ENCODE data around the gene ZNF669. TPM values are rescaled to one million over a fixed set of nuclear protein-coding genes. Genes with fewer than 3 reads are reported as not detected.
"Not testable (repeated sequence)": the region's sequence is repeated elsewhere in the genome, so short reads cannot be mapped to it uniquely, and the experiment has no call there.

Gene ZNF669
- total and polyA plus RNA-seq, 8 donors, result 6.9 to 12.3 (median 10.4) TPM

DNA sequence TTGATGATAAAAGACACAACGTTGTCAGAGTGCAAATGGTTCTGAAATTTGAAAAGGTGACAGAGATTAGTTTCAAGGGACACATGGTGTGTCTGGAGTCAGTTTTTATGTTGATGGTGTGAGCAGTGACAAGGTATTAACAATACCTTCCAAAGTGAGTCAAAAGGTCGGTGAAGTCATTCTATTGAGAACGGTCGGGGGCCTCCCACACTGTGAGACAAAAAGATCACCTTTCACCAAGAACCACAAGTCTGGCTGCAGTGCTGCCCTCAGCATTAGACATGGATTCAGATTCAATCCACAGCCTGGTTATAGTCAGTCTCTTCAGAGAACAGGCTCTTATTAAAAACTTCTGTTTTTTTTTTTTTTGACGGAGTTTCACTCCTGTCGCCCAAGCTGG is 41.1 kb upstream of the ZNF669 start:
- ATAC-seq, result no peak
- intact Hi-C loops (cut with DNase I), result no loop called here
- no peaks in the 10 kb centered on the region for H3K4me1 ChIP-seq
- no peak for DNase-seq
- no peak overlapping the region for H3K27ac ChIP-seq
- peaks cover 9 to 100% of the 10 kb centered on the region in 2 donors for H3K9me3 ChIP-seq
- peaks cover 0 to 63% of the 10 kb centered on the region in 2 donors for H3K36me3 ChIP-seq
- TF ChIP-seq, protein P1, sequence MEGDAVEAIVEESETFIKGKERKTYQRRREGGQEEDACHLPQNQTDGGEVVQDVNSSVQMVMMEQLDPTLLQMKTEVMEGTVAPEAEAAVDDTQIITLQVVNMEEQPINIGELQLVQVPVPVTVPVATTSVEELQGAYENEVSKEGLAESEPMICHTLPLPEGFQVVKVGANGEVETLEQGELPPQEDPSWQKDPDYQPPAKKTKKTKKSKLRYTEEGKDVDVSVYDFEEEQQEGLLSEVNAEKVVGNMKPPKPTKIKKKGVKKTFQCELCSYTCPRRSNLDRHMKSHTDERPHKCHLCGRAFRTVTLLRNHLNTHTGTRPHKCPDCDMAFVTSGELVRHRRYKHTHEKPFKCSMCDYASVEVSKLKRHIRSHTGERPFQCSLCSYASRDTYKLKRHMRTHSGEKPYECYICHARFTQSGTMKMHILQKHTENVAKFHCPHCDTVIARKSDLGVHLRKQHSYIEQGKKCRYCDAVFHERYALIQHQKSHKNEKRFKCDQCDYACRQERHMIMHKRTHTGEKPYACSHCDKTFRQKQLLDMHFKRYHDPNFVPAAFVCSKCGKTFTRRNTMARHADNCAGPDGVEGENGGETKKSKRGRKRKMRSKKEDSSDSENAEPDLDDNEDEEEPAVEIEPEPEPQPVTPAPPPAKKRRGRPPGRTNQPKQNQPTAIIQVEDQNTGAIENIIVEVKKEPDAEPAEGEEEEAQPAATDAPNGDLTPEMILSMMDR (IDR thresholded peaks at IDR 0.05), result no peak
- no peak overlapping the region for H3K4me3 ChIP-seq
- H3K27me3 ChIP-seq, result no peaks in the 10 kb centered on the region

DNA sequence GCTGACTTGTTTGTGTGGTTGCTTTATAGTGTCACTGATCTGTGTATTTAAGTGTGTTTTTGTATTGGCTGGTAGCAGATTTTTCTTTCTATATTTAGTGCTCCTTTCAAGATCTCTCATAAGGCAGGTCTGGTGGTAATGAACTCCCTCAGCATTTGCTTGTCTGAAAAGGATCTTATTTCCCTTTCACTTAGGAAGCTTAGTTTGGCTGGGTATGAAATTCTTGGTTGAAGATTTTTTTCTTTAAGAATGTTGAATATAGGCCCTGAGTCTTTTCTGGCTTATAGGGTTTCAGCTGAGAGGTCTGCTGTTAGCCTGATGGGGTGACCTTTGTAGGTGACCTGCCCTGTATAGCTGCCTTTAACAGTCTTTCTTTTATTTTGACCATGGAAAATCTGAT is 35.4 kb upstream of the ZNF669 start:
- ATAC-seq; H3K4me1 ChIP-seq; DNase-seq; intact Hi-C loops (cut with DNase I); H3K4me3 ChIP-seq; H3K27me3 ChIP-seq; H3K27ac ChIP-seq: not testable (repeated sequence)
- peaks cover 0 to 100% of the 10 kb centered on the region in 2 donors for H3K9me3 ChIP-seq
- H3K36me3 ChIP-seq, result peaks cover 0 to 23% of the 10 kb centered on the region in 2 donors

DNA sequence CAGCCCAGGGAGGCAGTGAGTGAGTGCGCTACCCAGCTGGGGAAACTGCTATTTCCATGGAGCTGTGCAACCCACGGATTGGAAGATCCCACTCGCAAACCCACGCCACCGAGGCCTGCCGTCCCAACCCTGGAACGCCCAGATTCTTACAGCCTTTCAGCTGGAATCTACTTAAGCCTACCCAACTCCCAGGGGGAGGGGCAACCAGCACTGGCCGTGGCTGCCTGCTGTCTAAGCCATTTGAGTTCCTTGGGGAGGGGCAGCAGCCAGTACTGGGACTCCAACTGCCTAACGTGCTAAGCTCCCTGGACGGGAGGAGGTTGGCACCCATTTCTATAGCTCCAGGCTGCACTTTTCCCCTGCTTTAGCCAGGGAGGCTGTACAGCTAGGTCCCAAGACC is 27.1 kb upstream of the ZNF669 start:
- no peaks in the 10 kb centered on the region for H3K27me3 ChIP-seq
- TF ChIP-seq, protein P1 (IDR thresholded peaks at IDR 0.05), result no peak
- no peak overlapping the region for H3K27ac ChIP-seq
- peak in 1 of 4 donors; percentile 50 for DNase-seq
- intact Hi-C loops (cut with DNase I), result no loop called here
- H3K9me3 ChIP-seq, result peaks cover 0 to 63% of the 10 kb centered on the region in 2 donors
- H3K4me3 ChIP-seq, result no peak overlapping the region
- no peak for ATAC-seq
- H3K36me3 ChIP-seq, result peaks cover 0 to 27% of the 10 kb centered on the region in 2 donors
- peaks cover 0 to 3% of the 10 kb centered on the region in 2 donors for H3K4me1 ChIP-seq

DNA sequence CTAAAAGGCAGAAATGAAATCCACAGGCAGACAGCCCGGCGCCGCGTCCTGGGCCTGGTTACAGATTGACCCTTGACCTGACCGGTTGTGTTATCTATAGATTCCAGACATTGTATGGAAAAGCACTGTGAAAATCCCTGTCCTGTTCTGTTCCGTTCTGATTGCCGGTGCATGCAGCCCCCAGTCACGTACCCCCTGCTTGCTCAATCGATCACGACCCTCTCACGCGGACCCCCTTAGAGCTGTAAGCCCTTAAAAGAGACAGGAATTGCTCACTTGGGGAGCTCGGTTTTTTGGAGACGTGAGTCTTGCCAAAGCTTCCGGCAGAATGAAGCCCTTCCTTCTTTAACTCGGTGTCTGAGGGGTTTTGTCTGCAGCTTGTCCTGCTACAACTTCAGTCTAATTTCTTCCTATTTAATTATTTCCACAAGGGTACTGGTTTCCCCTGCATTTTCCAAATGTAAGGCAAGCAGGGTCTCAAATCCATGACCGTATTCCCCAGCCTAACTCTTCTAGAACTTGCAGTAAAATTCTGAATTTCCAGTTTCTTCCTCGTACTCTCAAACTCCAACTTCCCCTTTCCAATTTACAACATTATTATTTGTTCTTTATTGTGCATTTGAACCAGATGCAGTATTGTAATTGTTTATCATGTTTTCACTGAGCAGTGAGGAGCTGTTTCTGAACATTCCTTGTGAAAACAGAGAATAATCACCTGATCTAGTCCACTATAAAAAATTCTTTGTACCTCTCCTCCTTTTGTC is 23.5 kb upstream of the ZNF669 start:
- Histone ChIP-seq H3K4me3 (peak overlapping the region in 1 of 2 donors; percentile 24), H3K9me3 (peaks cover 0 to 33% of the 10 kb centered on the region in 2 donors), H3K36me3 (peaks cover 0 to 26% of the 10 kb centered on the region in 2 donors), H3K27ac (peak overlapping the region; percentile 39 to 50)
- intact Hi-C loops (cut with DNase I); ATAC-seq; H3K4me1 ChIP-seq; DNase-seq; H3K27me3 ChIP-seq: not testable (repeated sequence)

DNA sequence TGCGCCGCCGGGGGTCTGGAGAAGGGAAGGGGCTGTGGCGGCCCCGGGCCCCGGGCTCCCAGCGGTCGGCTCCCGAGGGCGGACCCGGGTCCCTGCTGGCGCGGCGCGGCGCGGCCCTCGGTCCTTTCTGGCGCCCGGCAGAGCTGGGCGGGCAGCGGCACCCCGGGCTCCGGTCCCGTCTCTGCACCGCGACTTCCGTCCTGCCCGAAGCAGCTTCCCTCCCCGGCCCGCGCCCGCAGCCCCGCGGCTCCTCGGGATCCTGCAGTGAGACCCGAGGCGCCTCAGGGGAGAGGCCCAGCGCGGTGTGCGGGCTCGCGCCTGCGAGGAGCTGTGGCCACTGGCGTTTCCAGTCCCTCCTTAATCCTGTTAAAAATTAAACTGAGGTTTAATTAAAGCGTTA is 22.4 kb upstream of the ZNF669 start:
- H3K4me1 ChIP-seq; H3K4me3 ChIP-seq; H3K27ac ChIP-seq; H3K27me3 ChIP-seq; intact Hi-C loops (cut with DNase I); DNase-seq: not testable (repeated sequence)
- ATAC-seq, result peak; percentile 77
- peaks cover 0 to 15% of the 10 kb centered on the region in 2 donors for H3K36me3 ChIP-seq
- peaks cover 0 to 23% of the 10 kb centered on the region in 2 donors for H3K9me3 ChIP-seq

DNA sequence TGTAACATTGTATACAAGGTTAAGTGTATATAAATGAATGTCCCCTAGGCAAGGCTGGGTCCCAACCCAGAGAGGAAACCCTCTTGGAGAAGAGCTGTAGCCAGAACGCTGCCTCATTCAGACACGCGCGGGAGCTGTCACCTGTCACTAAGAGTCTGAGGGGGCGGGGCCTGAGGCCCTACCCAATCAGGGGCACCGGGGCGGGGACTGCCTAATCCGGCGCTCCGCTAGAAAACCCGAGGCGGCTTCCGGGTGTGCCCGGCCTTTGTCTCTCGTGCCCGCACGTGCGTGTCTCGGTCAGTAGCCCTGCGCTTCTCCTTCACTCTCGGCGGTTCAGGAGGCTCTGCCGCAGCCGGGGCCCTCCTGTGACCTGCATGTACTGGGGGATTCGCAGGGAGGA is 22.0 kb upstream of the ZNF669 start:
- peak; percentile 100 for ATAC-seq

DNA sequence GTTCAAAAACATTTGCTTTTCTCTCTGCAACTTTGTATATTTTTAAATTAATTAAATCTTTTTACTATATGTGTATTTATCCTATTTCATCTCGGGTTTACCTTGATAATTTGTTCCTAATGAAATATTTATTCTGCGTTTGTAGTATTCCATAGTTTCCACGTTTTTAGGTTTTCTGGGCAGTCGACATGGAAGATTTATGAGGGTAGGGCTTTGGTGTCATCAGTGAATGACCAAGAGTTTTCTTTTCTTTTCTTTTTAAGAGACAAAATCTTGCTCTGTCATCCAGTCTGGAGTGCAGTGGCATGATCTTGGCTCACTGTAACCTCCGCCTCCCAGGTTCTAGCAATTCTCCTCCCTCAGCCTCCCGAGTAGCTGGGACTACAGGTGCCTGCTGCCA is 17.2 kb upstream of the ZNF669 start:
- Histone ChIP-seq H3K4me1 (no peaks in the 10 kb centered on the region), H3K4me3 (no peak overlapping the region), H3K27me3 (no peaks in the 10 kb centered on the region), H3K9me3 (peaks cover 0 to 5% of the 10 kb centered on the region in 2 donors), H3K36me3 (no peaks in the 10 kb centered on the region), H3K27ac (no peak overlapping the region)
- intact Hi-C loops (cut with DNase I), result no loop called here
- no peak for DNase-seq
- TF ChIP-seq, protein P1 (IDR thresholded peaks at IDR 0.05), result no peak
- ATAC-seq, result no peak

More for the DNA sequence above, 22.0 kb upstream of the ZNF669 start:
- H3K27me3 ChIP-seq; H3K4me3 ChIP-seq; H3K4me1 ChIP-seq; intact Hi-C loops (cut with DNase I); DNase-seq; H3K27ac ChIP-seq: not testable (repeated sequence)
- peaks cover 0 to 19% of the 10 kb centered on the region in 2 donors for H3K9me3 ChIP-seq
- peaks cover 0 to 11% of the 10 kb centered on the region in 2 donors for H3K36me3 ChIP-seq

DNA sequence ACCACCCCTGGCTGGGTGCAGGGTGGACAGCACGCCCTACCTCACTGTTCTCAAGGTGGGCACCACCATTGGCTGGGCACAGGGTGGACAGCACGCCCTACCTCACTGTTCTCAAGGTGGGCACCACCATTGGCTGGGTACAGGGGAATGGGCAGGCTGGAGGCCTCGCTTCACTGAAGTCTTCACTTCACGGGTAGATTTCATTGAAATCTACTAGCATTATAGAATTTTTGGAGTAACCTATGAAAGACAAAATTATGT is 16.2 kb upstream of the ZNF669 start:
- intact Hi-C loops (cut with DNase I); ATAC-seq; H3K4me3 ChIP-seq; H3K9me3 ChIP-seq; DNase-seq; H3K36me3 ChIP-seq; H3K4me1 ChIP-seq; H3K27ac ChIP-seq; H3K27me3 ChIP-seq: not testable (repeated sequence)
